ENCODE data around the gene GGA1.

DNA sequence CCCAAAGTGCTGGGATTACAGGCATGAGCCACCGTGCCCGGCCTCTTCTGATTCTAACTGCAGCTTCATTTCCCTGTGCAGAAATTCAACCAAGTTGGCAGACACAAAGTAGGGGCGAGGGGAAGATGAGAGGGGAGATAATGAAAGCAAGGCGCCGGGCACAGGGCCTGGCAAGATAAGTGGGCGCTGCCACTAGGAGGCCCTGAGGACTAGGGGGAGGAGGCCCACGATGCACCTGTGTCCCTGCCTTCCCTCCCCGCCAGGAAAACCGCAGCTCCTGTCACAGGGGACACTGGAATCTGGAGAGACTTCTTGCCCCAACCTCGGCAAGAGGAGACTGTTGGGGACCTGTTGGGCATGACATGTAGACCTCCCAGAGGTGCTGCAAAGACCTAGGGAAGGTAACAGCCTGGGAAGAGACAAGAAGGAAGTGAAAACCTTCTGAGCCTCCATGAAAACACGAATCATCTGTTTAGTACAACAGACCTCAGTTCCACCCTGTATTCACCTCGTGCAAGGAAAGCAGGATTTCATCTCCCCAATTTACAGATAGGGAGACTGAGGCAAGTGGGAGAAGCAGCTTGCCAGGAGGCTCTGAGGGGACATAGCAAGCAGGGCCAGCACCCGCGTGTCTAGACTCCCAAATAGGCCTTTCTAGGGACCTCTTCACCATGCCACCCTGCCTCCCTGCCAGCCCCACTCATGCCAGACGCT is 63.7 kb downstream of the GGA1 start:
- TF ChIP-seq POLR2AphosphoS5 (IDR thresholded peaks at IDR 0.05) (peak in 1 of 3 donors; percentile 44), POLR2A (IDR thresholded peaks at IDR 0.05) (no peak)
- TF ChIP-seq, protein P1, sequence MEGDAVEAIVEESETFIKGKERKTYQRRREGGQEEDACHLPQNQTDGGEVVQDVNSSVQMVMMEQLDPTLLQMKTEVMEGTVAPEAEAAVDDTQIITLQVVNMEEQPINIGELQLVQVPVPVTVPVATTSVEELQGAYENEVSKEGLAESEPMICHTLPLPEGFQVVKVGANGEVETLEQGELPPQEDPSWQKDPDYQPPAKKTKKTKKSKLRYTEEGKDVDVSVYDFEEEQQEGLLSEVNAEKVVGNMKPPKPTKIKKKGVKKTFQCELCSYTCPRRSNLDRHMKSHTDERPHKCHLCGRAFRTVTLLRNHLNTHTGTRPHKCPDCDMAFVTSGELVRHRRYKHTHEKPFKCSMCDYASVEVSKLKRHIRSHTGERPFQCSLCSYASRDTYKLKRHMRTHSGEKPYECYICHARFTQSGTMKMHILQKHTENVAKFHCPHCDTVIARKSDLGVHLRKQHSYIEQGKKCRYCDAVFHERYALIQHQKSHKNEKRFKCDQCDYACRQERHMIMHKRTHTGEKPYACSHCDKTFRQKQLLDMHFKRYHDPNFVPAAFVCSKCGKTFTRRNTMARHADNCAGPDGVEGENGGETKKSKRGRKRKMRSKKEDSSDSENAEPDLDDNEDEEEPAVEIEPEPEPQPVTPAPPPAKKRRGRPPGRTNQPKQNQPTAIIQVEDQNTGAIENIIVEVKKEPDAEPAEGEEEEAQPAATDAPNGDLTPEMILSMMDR (IDR thresholded peaks at IDR 0.05 in 8 of 11, conservative IDR thresholded peaks at IDR 0.05 in 3 of 11) = peak in 1 of 11 experiments; percentile 6

All from spleen (tissue), 7 donors.